Sigmoid colon (tissue), 4 donors: ENCODE results near the gene SMPDL3A.

Source experiments
- EP300 ChIP-seq, 4 donors: sonication (generic); formaldehyde crosslinking; IDR thresholded peaks; one replicate each; pipeline ENCODE4 v1.6.1; 2017; ENCODE audit warnings: antibody characterized with exemption in 4 of 4
- POLR2A ChIP-seq, 2 donors: fragments of 450-650 bp; IDR thresholded peaks; one replicate each; pipeline ENCODE4 v1.6.1; 2016; ENCODE audit warnings: antibody characterized with exemption in 2 of 2, mild to moderate bottlenecking in 2 of 2, moderate library complexity in 2 of 2
- TF ChIP-seq, protein P1 (sequence below), 4 experiments: fragments of 450-650 bp in 3 of 4; fragments of 200-600 bp in 1 of 4; IDR thresholded peaks; one replicate each; pipeline ENCODE4 v1.5.1; 2016 to 2019; ENCODE audit warnings: antibody characterized with exemption in 4 of 4, mild to moderate bottlenecking in 3 of 4, moderate library complexity in 2 of 4

DNA sequence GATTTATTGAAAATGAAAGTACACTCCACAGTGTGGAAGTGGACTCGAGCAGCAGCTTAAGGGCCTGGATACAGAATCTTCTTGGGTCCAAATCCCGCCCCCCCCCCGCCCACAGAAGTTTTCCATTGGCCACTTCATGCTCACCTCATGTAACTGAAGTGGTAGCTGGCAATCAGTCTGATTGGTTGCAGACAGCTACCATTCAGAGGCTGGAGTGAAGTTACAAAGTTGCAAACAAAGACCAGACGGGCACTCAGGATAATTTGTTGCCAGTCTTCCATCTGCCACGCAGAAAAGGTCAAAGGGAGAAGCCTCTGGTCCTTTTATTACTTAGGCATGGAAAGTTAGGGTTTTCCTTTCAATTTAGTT is 35.4 kb upstream of the SMPDL3A start:
- TF ChIP-seq, protein P1, sequence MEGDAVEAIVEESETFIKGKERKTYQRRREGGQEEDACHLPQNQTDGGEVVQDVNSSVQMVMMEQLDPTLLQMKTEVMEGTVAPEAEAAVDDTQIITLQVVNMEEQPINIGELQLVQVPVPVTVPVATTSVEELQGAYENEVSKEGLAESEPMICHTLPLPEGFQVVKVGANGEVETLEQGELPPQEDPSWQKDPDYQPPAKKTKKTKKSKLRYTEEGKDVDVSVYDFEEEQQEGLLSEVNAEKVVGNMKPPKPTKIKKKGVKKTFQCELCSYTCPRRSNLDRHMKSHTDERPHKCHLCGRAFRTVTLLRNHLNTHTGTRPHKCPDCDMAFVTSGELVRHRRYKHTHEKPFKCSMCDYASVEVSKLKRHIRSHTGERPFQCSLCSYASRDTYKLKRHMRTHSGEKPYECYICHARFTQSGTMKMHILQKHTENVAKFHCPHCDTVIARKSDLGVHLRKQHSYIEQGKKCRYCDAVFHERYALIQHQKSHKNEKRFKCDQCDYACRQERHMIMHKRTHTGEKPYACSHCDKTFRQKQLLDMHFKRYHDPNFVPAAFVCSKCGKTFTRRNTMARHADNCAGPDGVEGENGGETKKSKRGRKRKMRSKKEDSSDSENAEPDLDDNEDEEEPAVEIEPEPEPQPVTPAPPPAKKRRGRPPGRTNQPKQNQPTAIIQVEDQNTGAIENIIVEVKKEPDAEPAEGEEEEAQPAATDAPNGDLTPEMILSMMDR (IDR thresholded peaks at IDR 0.05): no peak
- no peak for TF ChIP-seq EP300 (IDR thresholded peaks at IDR 0.05)
- TF ChIP-seq POLR2A (IDR thresholded peaks at IDR 0.05): no peak
